ENCODE measurements around the gene TBC1D30.
"Not testable (repeated sequence)": the region's sequence is repeated elsewhere in the genome, so short reads cannot be mapped to it uniquely, and the experiment has no call there.

Gene TBC1D30

DNA sequence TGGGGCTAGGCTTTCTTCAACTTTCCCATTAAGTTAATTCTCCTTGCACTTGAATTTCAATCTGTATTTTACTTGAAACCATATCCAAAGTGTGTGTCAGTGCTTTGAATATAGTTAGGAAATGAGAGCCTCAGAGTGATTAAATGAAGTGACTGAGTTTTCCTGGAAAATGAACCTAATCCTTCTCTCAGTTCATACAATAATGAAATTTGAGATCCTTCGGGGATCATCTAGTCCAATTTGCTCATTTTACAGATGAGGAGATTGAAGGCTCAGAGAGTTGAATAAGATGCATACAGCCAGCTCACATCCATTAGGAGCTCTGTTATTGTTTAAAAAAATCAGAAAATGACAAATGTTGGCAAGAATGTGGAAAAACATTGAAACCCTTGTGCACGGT lies 18.3 kb upstream of the TBC1D30 start:
- no peak for DNase-seq

DNA sequence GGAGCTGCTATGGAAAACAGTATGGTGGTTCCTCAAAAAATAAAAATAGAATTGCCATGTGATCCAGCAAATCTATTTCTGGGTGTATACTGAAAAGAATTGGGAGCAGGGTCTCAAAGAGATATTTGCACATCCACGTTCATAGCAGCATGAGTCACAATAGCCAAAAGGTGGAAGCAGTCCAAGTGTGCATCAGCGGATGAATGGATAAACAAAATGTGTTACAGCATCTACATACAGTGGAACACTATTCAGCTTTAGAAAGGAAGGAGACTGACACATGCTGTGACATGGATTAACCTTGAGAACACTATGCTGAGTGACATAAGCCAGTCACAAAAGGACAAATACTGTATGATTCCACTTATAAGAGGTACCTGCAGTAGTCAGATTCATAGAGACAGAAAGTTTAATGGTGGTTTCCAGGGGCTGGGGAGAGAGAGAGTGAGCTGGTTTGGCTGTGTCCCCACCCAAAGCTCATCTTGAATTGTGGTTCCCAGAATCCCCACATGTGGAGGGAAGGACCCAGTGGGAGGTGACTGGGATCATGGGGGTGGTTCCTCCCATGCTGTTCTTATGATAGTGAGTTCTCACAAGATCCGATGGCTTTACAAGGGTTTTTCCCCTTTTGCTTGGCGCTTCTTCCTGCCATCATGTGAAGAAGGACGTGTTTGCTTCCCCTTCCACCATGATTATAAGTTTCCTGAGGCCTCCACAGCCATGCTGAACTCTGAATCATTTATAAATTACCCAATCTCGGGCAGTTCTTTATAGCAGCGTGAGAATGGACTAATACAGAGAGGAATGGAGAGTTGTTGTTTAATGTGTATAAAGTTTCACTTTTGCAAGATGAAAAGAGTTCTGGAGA lies 17.6 kb upstream of the TBC1D30 start:
- no peak for DNase-seq

DNA sequence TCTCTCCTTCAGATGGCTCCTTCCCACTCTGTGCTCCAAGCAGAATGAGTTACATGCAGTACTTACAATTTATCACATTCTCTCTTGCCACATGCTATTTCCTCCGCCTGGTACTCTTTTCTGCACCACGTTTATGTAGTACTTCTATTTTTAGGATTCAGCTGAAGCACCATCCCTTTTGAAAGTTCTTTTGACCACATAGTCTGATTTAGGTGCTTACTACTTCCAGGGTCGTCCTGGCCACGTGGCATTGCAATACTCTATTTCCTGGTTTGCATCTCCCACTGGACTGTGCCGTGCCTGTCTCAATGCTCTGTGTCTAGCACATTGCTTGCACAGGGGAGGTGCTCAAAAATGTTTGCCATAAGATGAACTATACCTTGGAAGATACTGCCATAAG lies 16.3 kb upstream of the TBC1D30 start:
- DNase-seq, result no peak

DNA sequence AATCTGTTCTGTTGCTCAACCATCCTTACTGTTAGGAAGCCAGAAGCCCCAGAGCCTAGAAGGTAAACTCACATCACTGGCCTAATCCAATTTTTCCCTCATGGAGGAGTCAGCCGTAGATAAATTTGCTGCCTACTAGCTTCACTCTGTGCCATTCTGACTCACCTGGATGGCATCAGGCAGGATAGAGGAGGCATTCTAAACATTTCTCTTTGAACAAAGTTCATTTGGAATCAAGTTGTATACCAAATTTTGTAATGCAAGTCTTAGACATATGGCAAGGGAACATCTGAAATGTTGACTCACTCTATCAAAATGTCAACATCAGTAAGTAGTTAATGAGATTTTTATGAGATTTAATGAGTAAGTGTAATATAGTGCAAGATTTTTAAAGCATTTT lies 13.6 kb upstream of the TBC1D30 start:
- no peak for DNase-seq

DNA sequence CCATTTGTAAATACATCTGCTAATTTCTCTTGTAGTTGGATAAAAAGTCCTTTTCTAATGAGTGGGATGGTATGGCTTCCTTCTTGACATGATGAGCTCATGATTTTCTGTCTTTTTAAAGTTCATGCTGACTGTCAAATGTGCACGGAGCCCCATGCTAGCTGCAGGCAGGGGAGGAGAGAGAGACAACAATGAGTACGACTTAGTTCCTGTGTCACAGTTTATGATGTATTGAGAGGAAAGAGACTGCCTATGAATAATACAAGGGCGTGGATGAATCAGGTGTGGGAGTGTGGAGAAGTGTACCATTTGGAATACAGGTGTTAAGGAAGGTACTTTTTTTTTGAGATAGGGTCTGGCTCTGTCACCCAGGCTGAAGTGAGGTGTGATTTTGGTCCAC lies 10.7 kb upstream of the TBC1D30 start:
- DNase-seq, result peak in 1 of 51 donors; percentile 18

DNA sequence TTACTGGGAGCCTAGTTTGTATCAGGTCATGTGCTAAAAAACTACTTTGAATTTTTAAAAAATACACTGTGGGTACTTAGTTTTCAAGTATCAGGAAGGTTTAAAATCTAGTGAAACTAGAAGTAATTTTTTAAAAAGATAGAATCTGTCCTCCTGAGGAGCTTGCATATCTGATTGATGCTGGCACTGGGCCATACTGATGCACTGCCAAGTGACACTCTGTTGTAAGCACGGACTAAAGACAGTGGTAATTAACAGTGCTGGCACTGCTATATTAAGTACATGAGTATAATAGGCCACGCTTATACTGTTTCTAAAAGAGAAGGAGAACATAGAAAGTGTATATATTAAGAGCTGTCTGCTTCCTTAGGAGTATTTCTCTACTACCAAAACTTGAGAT lies 10.0 kb upstream of the TBC1D30 start:
- DNase-seq, result no peak

DNA sequence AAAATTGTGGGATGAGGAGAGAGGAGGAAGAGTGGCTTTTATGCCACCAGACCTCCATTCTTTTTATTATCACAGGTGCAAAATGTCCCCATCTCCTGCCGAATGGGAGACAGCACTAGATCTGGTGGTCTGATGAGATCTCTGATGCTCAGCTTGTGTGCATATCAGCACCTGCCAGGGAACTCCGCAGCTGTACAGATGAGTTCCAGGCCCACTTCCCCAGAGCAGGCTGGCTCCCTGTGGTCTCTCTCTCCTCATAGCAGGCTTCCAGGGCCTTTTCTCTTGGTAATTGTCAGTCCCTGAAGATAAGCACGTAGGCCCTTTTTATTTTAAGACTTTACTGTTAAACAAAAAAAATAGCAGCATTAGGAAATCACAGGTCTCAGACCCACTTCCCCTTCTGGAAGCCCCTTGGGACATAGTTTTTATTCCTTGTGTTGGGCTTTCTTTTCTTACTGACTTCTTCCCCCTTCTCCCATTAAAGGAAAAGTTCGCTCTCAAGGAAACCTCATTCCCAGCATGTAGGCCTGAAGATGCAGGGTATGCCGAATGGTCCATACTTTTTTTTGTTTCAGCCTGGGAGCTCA lies 4.5 kb upstream of the TBC1D30 start:
- DNase-seq, result no peak

DNA sequence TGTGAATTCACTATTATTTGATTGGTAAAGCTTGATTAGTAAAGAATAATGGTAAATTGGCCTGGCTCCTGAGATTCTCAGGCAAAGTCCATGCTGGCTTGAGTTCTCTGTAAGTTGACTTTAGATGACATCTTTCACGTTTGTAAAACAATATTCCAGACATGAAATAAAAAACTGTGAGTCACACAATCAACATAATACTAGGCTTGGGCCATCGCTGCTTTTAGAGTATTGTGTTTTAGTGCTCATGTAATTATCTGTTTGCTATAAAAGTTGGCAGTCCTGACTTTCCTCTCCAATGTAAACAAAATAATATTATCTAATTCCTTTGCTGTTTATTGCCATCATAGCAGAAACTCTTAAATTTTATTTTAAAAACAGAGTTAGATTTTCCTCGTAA lies 3.9 kb upstream of the TBC1D30 start:
- DNase-seq, result no peak

DNA sequence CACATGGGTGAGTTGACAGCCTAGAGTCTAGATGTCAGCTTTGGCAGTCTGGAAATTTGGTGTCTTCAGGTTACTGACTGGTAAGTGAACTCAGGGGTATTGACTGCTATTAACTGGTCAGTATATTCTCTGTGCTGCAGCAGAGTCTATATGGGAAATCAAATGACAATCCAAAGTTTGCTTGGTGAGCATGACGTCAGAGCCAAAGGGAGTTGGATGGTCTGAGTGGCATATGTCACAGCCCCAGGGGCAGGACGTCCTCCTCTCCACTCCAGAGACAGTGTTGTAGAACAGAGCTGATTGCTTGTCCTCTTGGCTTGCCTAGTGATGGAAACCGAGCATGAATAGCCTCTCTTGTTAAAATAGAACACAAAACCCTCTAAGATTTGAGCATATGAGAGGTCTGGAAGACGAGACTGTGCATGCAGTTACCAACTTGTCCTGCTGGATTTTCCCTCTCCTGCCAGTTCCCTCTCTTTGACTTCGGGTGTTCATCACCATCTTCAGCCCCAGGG lies 3.3 kb upstream of the TBC1D30 start:
- DNase-seq, result peak in 3 of 51 donors; percentile 1 to 6 (median 4)

DNA sequence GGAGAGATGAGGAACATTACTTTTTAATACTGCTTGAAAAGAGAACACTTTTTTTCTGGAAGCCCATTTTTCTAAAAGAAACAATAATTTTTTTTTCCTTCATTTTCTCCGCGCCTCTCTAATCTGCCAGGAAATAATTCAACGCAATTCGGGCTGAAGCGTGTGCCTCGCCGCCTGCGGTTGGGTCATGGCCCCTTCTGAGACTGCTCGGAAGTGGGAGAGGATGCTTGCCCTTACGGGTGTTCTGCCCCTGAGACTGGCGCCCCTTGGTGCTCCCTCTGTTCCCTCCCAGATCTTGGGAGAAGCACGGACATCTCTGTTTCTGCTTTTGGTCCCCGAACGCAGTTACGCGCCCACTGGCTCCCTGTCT lies 332 bp upstream of the TBC1D30 start:
- DNase-seq, result peak in 1 of 51 donors; percentile 77

DNA sequence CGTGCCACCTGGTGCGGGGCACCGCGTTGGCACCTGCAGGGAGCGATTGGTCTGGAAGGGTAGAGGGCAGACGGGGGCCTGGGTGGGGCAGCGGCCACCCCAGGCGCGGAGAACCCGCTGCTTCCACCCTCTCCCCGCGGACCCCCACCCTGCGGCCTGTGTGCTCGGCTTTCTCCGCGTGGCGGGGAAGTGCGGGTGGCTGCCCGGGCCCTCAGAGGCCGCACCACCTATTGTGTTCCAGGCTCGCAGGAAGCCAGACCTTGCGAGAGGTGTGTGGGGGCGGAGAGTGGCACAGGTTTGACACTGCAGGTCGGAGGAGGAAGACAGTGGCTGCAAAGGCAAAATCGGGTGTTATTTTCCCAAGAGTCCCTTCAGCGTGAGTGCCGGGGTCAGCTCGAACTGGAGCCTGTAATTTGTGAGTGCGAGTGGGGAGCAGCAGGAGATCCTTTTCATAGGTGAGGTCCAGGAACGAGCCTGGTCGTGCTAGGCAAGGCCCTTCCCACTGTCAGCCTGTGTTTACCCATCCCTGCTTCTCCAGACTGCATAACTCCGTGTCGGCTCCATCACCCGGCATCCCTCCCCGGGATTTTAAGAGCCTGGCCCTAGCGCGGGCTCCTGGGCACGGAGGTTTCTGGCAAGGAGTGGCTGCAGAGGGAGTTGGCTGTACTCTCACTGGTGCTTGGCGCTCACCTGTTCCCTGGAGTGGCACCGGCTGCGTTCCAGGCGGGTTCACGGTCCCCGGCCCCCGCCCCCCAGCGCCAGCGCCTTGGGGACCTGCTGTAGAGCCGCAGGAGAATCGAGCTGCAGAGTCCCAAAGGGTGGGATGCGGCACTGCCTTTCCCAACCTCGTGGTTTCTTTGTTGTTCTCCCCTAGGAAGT lies 935 bp downstream of the TBC1D30 start:
- peak in 10 of 51 donors; percentile 2 to 46 (median 14) for DNase-seq

DNA sequence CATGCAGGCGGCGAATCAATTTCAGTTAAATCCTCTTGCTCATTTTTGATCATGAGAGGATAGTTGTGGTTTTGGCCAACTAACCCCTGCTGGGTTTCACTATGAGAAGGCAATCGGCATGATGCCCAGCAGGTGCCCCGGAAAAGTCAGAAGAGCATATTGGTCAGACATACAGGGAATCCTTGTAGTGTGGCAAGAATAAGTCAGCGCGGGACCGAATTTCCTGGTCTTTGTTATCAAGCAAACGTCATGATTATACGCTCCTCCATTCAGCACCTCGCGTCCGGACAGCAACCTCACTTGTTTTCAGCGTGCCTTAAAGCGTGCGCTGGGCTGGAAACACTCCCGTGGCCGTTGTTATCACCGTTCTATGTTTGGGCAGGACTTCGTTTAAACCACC lies 1.8 kb downstream of the TBC1D30 start:
- peak in 11 of 51 donors; percentile 3 to 23 (median 11) for DNase-seq

DNA sequence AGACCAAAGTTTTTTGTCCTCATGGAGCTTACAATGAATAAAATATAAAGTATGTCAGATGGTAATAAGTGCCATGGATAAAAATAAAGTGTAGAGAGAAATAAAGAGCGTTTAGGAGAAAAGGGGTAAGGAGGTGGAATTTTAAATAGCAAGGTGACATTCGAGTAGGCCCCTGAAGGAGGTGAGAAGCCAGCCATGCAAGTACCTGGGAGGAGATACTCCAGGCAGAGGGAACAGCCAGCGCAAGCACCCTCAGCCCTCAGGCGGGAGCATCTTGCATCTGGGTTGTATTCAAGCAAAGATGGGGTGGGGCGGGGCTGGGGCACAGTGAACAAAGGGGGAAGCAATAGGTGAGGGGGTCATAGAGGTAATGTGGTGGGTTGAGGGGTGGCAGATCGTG lies 4.3 kb downstream of the TBC1D30 start:
- DNase-seq, result no peak

DNA sequence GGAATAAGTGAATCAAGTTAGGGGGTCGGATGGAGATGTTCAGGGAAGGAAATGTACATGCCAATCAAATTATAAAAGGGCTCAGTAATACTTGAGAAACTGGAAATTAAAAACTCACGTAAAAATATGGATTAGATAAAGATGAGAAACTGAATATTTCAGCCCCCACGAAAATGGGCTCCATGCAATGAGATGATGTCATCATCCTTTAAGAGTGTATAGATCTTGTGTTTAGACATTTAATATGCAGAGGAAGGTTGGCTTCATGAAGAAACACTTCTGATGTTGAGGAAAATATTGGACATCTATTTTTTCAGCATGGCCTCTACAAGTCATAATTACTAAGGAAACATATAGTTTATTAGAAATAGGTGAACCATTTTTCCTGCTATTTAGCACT lies 9.5 kb downstream of the TBC1D30 start:
- no peak for DNase-seq

DNA sequence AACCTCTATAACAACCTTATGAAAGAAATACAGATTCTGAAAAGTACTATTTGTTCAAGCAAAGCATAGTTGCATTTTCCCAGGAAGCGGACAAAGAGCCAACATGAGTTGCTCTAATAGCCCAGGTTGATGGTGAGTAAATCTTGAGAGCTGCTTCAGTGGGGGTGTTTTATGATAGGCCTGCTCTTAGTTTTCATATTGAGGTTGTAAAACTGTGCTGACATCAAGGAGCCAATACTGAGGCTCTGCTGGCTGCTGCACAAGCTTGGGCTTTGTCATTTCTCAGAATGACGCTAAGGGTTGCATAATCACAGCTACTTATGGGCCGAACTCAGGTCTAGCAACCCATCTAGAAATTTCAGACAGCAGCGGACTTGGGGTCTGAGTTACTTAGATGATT lies 11.5 kb downstream of the TBC1D30 start:
- DNase-seq, result no peak

DNA sequence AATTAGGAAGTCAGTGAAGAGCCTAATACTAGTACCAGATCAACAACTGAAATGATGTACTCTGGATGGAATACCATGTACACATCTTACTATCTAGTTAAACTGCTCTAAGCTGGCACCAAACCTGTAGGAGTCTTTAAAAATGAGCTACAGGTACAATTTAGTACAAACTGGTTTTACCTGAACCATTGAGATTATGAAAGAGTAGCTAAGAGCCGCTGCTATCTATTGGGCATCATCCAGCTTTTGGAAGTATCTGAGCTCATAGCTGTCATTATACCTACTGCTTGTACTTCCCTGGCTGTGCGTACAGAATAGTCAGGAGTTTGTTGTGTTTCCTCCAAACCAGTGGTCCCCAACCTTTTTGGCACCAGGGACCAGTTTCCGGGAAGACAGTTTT lies 12.4 kb downstream of the TBC1D30 start:
- DNase-seq, result no peak

DNA sequence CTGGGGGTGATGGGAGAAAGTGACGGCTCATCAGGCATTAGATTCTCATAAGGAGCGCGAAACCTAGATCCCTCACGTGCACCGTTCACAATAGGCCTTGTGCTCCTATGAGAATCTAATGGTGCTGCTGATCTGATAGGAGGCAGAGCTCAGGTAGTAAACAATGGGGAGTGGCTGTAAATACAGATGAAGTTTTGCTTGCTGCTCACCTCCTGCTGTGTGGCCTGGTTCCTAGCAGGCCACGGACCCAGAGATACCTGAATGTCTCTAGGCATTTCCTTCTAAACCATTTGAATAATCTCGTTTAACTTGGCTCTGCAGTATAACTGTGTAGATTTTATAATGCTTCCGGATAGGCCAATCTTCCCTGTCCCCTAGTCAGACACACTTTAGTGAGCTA lies 13.0 kb downstream of the TBC1D30 start:
- no peak for DNase-seq

DNA sequence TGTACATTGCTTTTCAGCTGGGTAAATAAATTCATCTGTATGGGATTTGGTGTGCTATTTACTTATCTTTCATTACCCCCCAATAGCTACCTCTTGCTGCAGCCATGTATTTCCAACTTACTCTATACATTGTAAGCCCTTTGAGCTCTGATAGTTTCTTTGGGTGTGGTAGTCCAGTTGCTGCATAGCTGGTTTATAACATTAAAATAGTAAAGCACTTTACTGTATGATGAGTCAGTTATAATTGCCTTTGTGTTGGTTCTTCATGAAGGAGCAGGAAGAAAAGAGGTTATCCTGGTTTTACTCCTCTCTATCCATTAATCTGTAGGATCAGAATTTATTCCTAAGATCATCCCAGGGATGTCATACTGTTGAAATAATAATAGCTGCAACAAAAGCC lies 15.7 kb downstream of the TBC1D30 start:
- DNase-seq, result no peak

DNA sequence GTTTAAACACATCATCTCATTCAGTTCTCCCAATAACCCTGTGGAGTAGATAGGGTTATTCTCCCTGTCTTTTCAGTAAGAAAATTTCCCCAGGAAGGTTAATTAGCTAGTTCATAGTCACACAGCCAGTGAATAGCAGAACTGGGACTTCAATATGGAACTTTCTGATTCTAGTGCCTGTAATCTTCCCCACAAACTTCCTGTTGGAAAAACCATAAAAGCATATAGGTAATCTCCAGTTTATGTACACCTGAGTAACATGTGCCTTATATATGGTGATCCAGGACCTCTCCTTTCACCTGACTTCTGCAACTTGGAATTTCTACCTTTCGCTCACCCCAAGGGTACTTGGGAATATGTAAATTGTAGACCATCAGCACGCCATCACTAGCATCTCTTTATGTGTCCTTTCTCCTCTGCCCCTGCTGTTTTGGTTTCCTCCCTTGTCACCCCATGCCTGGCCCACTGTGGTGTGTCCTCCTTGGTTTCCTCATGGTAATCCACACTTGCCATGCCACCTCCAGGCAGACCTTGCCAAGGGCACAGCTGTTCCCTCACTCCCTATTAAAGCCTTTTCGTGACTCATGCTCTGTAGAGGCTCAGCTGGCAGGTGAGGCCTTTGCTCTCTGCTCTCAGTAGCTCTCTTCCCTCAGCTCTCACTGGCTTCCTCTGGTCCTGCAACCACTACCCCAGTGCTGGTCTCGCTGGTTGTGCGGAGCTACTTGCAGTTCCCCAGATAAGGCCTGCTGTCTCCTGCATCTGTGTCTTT lies 16.7 kb downstream of the TBC1D30 start:
- DNase-seq, result no peak

DNA sequence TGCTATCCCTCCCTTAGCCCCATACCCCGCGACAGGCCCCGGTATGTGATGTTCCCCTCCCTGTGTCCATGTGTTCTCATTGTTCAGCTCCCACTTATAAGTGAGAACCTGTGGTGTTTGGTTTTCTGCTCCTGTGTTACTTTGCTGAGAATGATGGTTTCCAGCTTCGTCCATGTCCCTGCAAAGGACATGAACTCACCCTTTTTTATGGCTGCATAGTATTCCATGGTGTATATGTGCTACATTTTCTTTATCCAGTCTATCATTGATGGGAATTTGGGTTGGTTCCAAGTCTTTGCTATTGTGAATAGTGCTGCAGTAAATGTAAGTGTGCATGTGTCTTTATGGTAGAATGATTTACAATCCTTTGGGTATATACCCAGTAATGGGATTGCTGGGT lies 24.0 kb downstream of the TBC1D30 start:
- DNase-seq, result not testable (repeated sequence)

DNA sequence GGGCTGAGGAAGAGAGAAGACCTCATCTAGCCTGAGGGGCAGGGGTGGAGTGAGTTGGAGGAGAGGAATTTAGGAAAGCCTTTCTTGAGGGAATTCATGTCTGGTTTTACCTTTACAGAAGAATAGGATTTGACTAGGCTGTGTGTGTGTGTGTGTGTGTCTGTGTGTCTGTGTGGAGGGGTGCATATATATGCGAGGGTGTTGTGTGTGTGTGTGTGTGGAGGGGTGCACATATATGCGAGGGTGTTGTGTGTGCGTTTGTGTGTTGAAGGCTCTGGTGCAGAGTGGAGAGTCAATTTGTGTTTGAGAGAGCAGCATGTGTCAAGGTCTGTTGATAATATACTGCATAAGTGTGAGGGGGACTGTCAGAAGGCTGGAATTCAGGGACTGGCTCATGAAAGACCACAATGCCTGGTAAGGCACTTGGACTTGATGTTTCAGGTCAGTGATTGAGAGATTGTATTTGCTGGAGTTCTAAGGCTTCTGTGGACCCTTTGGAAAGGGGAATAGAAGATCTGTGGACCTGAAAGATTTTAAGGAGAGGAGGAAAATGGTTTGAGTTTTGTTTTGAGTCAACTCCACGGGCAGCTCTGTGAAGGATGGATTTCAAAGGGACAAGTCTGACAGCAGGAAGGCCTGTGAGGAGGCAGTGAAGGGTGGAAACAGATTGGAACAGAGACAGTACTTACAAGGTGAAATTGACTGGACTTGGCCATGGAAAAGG lies 34.6 kb downstream of the TBC1D30 start:
- no peak for DNase-seq

All from hypothalamus (tissue), 51 donors.